Measurements from ENCODE around the gene SLC6A2.

Gene SLC6A2

DNA sequence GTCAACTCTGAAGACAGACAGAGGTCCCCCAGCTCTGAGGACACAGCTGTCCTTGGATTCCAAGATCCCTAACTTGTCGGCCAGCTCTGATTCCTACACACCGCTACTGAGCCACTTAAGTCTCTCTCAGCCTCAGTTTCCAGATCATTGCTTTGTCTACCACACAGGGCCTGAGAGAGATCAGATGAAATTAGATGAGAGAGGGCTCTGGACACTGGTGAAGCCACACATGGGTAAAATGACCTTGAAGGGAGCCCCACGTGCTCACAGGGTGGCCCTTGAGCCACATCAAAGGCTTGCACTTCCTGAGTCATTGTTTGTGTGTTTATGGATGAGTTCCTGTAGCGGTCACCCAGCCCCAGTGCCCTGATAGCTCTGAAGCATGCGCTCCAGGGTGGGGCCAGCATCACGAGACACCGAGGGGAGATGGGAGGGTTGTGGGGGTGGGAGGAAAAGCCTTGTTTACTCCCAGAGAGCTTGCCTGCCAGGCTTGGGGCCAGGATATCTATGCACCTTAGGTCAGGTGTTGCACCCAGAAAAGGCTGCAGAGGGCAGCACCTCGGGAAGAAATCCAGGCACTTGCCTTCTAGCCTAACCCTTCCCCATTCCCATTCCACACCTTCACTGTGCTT is 32.7 kb upstream of the SLC6A2 start:
- ChIA-PET POLR2A (no interaction called here), CTCF (interaction anchor here (1.3 kb wide), 1 partner anchor 11 kb away, joined by 3 read pairs; no protein-coding TSS in a partner anchor)
- TF ChIP-seq, protein P1, sequence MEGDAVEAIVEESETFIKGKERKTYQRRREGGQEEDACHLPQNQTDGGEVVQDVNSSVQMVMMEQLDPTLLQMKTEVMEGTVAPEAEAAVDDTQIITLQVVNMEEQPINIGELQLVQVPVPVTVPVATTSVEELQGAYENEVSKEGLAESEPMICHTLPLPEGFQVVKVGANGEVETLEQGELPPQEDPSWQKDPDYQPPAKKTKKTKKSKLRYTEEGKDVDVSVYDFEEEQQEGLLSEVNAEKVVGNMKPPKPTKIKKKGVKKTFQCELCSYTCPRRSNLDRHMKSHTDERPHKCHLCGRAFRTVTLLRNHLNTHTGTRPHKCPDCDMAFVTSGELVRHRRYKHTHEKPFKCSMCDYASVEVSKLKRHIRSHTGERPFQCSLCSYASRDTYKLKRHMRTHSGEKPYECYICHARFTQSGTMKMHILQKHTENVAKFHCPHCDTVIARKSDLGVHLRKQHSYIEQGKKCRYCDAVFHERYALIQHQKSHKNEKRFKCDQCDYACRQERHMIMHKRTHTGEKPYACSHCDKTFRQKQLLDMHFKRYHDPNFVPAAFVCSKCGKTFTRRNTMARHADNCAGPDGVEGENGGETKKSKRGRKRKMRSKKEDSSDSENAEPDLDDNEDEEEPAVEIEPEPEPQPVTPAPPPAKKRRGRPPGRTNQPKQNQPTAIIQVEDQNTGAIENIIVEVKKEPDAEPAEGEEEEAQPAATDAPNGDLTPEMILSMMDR (IDR thresholded peaks at IDR 0.05; ENCODE audit: control extremely low read depth, extremely low read depth, low read depth, missing control alignments): no peak
- no peak for DNase-seq (ENCODE audit: extremely low spot score)

- no peak for DNase-seq (ENCODE audit: extremely low spot score)
- ChIA-PET POLR2A (no interaction called here), CTCF (no interaction called here)
- TF ChIP-seq, protein P1 (IDR thresholded peaks at IDR 0.05; ENCODE audit: control extremely low read depth, extremely low read depth, low read depth, missing control alignments): no peak
These were observed 32.1 kb upstream of the SLC6A2 start for GRCh38 chr16:55623640-55624039.

GRCh38 chr16:55624696-55625095 is 31.1 kb upstream of the SLC6A2 start:
- POLR2A ChIA-PET: no interaction called here
- CTCF ChIA-PET: no interaction called here
- DNase-seq (ENCODE audit: extremely low spot score): no peak
- TF ChIP-seq, protein P1 (IDR thresholded peaks at IDR 0.05; ENCODE audit: control extremely low read depth, extremely low read depth, low read depth, missing control alignments): no peak

- ChIA-PET POLR2A (no interaction called here), CTCF (no interaction called here)
- no peak for DNase-seq (ENCODE audit: extremely low spot score)
- TF ChIP-seq, protein P1 (IDR thresholded peaks at IDR 0.05; ENCODE audit: control extremely low read depth, extremely low read depth, low read depth, missing control alignments): no peak
These were observed 29.9 kb upstream of the SLC6A2 start for GRCh38 chr16:55625843-55626242.

- ChIA-PET CTCF (no interaction called here), POLR2A (no interaction called here)
- TF ChIP-seq, protein P1 (IDR thresholded peaks at IDR 0.05; ENCODE audit: control extremely low read depth, extremely low read depth, low read depth, missing control alignments): no peak
- DNase-seq (ENCODE audit: extremely low spot score): no peak
These were observed 27.4 kb upstream of the SLC6A2 start for GRCh38 chr16:55628306-55628968.

DNA sequence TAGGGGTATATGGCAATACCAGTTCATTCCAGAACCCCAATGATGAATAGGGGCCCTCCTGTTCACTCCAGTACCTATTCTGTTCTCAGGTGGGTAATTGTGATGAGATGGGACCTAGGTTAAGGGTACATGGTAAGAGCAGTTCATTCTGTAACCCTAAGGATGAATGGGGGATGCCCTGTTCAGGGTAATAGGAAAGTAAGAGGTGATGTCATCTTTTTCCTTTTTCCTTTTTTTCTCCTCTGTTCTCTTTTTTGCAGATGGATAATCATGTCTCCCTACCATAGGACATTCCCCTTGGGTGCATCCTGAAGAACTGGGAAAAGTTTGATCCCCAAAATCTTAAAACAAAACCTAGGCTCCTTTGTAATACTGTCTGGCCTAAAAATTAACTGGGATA is 25.0 kb upstream of the SLC6A2 start:
- ChIA-PET POLR2A (no interaction called here), CTCF (no interaction called here)
- DNase-seq (ENCODE audit: extremely low spot score): no peak
- TF ChIP-seq, protein P1 (IDR thresholded peaks at IDR 0.05; ENCODE audit: control extremely low read depth, extremely low read depth, low read depth, missing control alignments): no peak

Data from GM10248 (cell line).